K562 (cell line): ENCODE results near the gene SLC4A2. TPM values are rescaled to one million over a fixed set of nuclear protein-coding genes. Genes with fewer than 3 reads are reported as not detected.

ENCODE experiments used
- ATAC-seq: fragments of 200-7000 bp; cut with Tn5 transposase; 3 replicates; pipeline ENCODE4 v1.9.1; 2020; ENCODE audit warnings: moderate library complexity
- BruUV-seq: library from RNA; stranded (reverse); fragments of 400-500 nt; replicated peaks from 2 replicates; lab custom pipeline; 2021; lab: Mats Ljungman, UMichigan
- CTCF ChIA-PET: fragments of 300-600 bp; formaldehyde crosslinking; extraction: SDS; loops from one replicate; lab custom pipeline; 2021; ENCODE audit warnings: low intra/inter-chr PET ratio; lab: Yijun Ruan, JAX
- POLR2A ChIA-PET: fragments of 300-600, 350-650 bp; sonication (Branson Sonifier 250); formaldehyde crosslinking; extraction: SDS; loops from one replicate; lab custom pipeline; 2021; ENCODE audit warnings: antibody characterized with exemption, inconsistent platforms; lab: Yijun Ruan, JAX
- DNase-seq, 4 experiments: peaks; one replicate each; pipeline versions ENCODE4 v3.0.0 to v3.0.0-alpha.2; 2011 to 2018; ENCODE audit warnings: low spot score in 3 of 4, mixed read lengths in 3 of 4; ENCODE audit errors: extremely low read depth in 1 of 4
- FAIRE-seq: peaks from 2 replicates; lab custom pipeline; 2011; peaks lifted over from hg19 to GRCh38; lab: Jason Lieb, UNC
- H2AFZ ChIP-seq: 2 replicates; pipeline ENCODE4 v1.6.0; 2011; ENCODE audit warnings: low read depth, low read length, control low read depth, inconsistent platforms
- H3K27ac ChIP-seq: fragments of 200-600 bp; 3 replicates; pipeline ENCODE4 v1.8.0; 2011; ENCODE audit warnings: low read depth, mild to moderate bottlenecking, control low read depth, inconsistent platforms, low read length, moderate library complexity, mixed read lengths; ENCODE audit errors: extremely low read depth
- H3K27me3 ChIP-seq, 2 experiments: fragments of 300-600 bp in 1 of 2; 2 replicates in 1 of 2; 3 replicates in 1 of 2; pipeline versions ENCODE4 v1.6.0 to v1.8.0; 2011; ENCODE audit warnings: inconsistent platforms in 2 of 2, low read length in 2 of 2, mild to moderate bottlenecking in 1 of 2, mixed read lengths in 1 of 2, moderate library complexity in 1 of 2; ENCODE audit not compliant: control insufficient read depth in 2 of 2, insufficient read depth in 2 of 2
- H3K36me3 ChIP-seq: fragments of 300-600 bp; 3 replicates; pipeline ENCODE4 v1.8.0; 2011; ENCODE audit warnings: mild to moderate bottlenecking, low read length, inconsistent platforms; ENCODE audit not compliant: control insufficient read depth, insufficient read depth
- H3K4me1 ChIP-seq, 2 experiments: fragments of 200-600 bp in 1 of 2; replicated peaks in 1 of 2; 2 replicates in 1 of 2; 3 replicates in 1 of 2; pipeline versions ENCODE4 v1.5.1 to v1.8.0; 2011; ENCODE audit warnings: inconsistent platforms in 2 of 2, low read length in 2 of 2, mild to moderate bottlenecking in 1 of 2, mixed read lengths in 1 of 2, moderate library complexity in 1 of 2; ENCODE audit not compliant: control insufficient read depth in 2 of 2, insufficient read depth in 2 of 2
- H3K4me2 ChIP-seq: 2 replicates; pipeline ENCODE4 v1.6.1; 2011; ENCODE audit warnings: low read length, control low read depth, inconsistent platforms, mixed read lengths; ENCODE audit not compliant: insufficient read depth
- H3K4me3 ChIP-seq: fragments of 200-600 bp; sonication (generic), shearing (Covaris generic); 2 replicates; pipeline ENCODE4 v1.5.1; 2016; ENCODE audit warnings: control low read depth, inconsistent platforms
- H3K79me2 ChIP-seq: fragments of 200-600 bp; 3 replicates; pipeline ENCODE4 v1.8.0; 2011; ENCODE audit warnings: low read length, inconsistent platforms; ENCODE audit not compliant: control insufficient read depth, insufficient read depth
- H3K9ac ChIP-seq, 2 experiments: 2 replicates each; pipeline versions ENCODE4 v1.6.0 to v1.6.1; 2011; ENCODE audit warnings: low read depth in 2 of 2, low read length in 2 of 2, control low read depth in 1 of 2, inconsistent platforms in 1 of 2, mild to moderate bottlenecking in 1 of 2, mixed read lengths in 1 of 2; ENCODE audit not compliant: insufficient read depth in 1 of 2
- H3K9me1 ChIP-seq: one replicate; pipeline ENCODE4 v1.6.0; 2011; ENCODE audit warnings: inconsistent platforms, mild to moderate bottlenecking, low read length, moderate library complexity; ENCODE audit not compliant: control insufficient read depth, insufficient read depth
- H3K9me3 ChIP-seq: replicated peaks from 2 replicates; pipeline ENCODE4 v1.5.1; 2011; ENCODE audit warnings: low read depth, low read length, inconsistent platforms; ENCODE audit not compliant: control insufficient read depth, insufficient read depth
- H4K20me1 ChIP-seq: replicated peaks from 2 replicates; pipeline ENCODE4 v1.6.1; 2011; ENCODE audit warnings: low read length, inconsistent platforms, mixed read lengths; ENCODE audit not compliant: control insufficient read depth, insufficient read depth
- ELF1 ChIP-seq: fragments of 200-800 bp; sonication (Bioruptor generic); IDR thresholded peaks from 2 replicates; pipeline ENCODE4 v1.6.1; 2016; ENCODE audit warnings: missing genetic modification characterization, missing compliant biosample characterization
- ESRRB ChIP-seq: fragments of 250-450 bp; sonication (Bioruptor Pico); IDR thresholded peaks from 2 replicates; pipeline ENCODE4 v1.5.0; 2020; ENCODE audit warnings: mild to moderate bottlenecking, moderate library complexity, borderline replicate concordance
- FOXJ3 ChIP-seq: sonication (generic); formaldehyde crosslinking; IDR thresholded peaks from 2 replicates; pipeline ENCODE4 v1.4.0; 2020; ENCODE audit warnings: mild to moderate bottlenecking, missing genetic modification reagents
- MYC ChIP-seq, 2 experiments: fragments of 250-450 bp in 1 of 2; sonication (Bioruptor Pico) in 1 of 2; IDR thresholded peaks; 2 replicates each; pipeline versions ENCODE4 v1.5.1 to v1.6.1; 2012 to 2021; ENCODE audit warnings: low read depth in 2 of 2, borderline replicate concordance in 1 of 2, improper control_type of control experiment in 1 of 2, low read length in 1 of 2, mild to moderate bottlenecking in 1 of 2, moderate library complexity in 1 of 2
- RAD51 ChIP-seq: fragments of 450-650 bp; IDR thresholded peaks from 2 replicates; pipeline ENCODE4 v1.7.1; 2016; ENCODE audit warnings: low read depth, mild to moderate bottlenecking, borderline replicate concordance
- SAFB ChIP-seq: fragments of 200-400 bp; formaldehyde crosslinking; IDR thresholded peaks from 2 replicates; pipeline ENCODE4 v1.6.1; 2017; ENCODE audit warnings: low read depth, low read length, borderline replicate concordance
- TBP ChIP-seq: optimal IDR thresholded peaks from 2 replicates; pipeline ENCODE3; 2011; ENCODE audit warnings: low read depth, low read length, improper control_type of control experiment
- TRIM25 ChIP-seq: fragments of 450-650 bp; IDR thresholded peaks from 2 replicates; pipeline ENCODE4 v1.7.0; 2016; ENCODE audit warnings: borderline replicate concordance
- ZNF263 ChIP-seq: sonication (generic); formaldehyde crosslinking; IDR thresholded peaks from 2 replicates; pipeline ENCODE4 v1.8.0; 2022; ENCODE audit warnings: mild to moderate bottlenecking, missing genetic modification reagents, borderline replicate concordance
- ZNF586 ChIP-seq: fragments of 450-650 bp; formaldehyde crosslinking; conservative IDR thresholded peaks from 2 replicates; pipeline ENCODE4 v1.4.0; 2020; ENCODE audit warnings: mild to moderate bottlenecking, moderate library complexity
- WGBS: fragments of 100-300 bp; shearing (Covaris generic); methylation state at CpG from one replicate; pipeline ENCODE4 v1.1.6; 2016; ENCODE audit warnings: low coverage, mixed read lengths; ENCODE audit not compliant: insufficient coverage; ENCODE audit errors: missing lambda C conversion rate; 5-methylcytosine and 5-hydroxymethylcytosine counted together
- in situ Hi-C: fragments of 300-500 bp; cut with MboI; formaldehyde crosslinking; loops from 4 replicates; pipeline ENCODE4 v1.15.0; 2018; ENCODE audit warnings: inconsistent platforms, mixed read lengths
- intact Hi-C: fragments of 100-400 bp; cut with micrococcal nuclease; formaldehyde crosslinking; loops from 2 replicates; pipeline ENCODE4 v1.14.2; 2022
- polyA plus RNA-seq, 8 experiments: library from polyadenylated mRNA; depleted of rRNA in 4 of 8; stranded (reverse) in 5 of 8; unstranded in 3 of 8; fragments of >200 nt; fragmentation: Nextera tagmentation in 2 of 8; fragmentation: Illumina TruSeq in 1 of 8; extraction: Ambion mirVana in 2 of 8; extraction: Trizol in 1 of 8; gene quantifications; 2 replicates each; pipeline versions ENCODE4 v1.2.1 to v1.2.3, GENCODE V29; 2011 to 2014; ENCODE audit warnings: inconsistent platforms in 1 of 8, missing spikeins in 1 of 8
- total RNA-seq, 7 experiments: library from RNA; depleted of rRNA in 6 of 7; stranded (reverse); fragments of >200 nt in 6 of 7; fragmentation: Illumina TruSeq in 2 of 7; extraction: Trizol in 2 of 7; gene quantifications; 2 replicates each; pipeline versions ENCODE4 v1.2.1 to v1.2.3, GENCODE V29; 2011 to 2021; ENCODE audit warnings: low replicate concordance in 1 of 7

SLC4A2 gene
- total and polyA plus RNA-seq, 9 of the 15 experiments (the other 6 are each of a cell fraction or from before 2014, with no cell fraction given) = 11.4 to 375 (median 130) TPM

- DNase-seq (no peak), ATAC-seq (no peak)
- CTCF ChIA-PET = no interaction called here
- Histone ChIP-seq H3K4me3 (no peak overlapping the region), H3K27me3 (no peaks in the 10 kb centered on the region), H3K9ac (no peak overlapping the region), H3K79me2 (peaks cover 34% of the 10 kb centered on the region), H3K4me1 (peaks cover 21 to 50% of the 10 kb centered on the region in 2 experiments), H3K27ac (no peak overlapping the region), H4K20me1 (no peaks in the 10 kb centered on the region)
- 89% methylated on average over 4 of the region's 4 CpGs for WGBS
- in situ Hi-C loops = no loop called here
- TF ChIP-seq ESRRB (no peak), FOXJ3 (CRISPR knock-in tag) (no peak), TBP (no peak), ZNF586 (CRISPR knock-in tag) (no peak), SAFB (no peak), RAD51 (no peak), ZNF263 (CRISPR knock-in tag) (no peak), MYC (IDR thresholded peaks at IDR 0.05; ENCODE audit: low read depth, low read length) (no peak), MYC (CRISPR knock-in tag; IDR thresholded peaks at IDR 0.05; ENCODE audit: borderline replicate concordance, low read depth) (no peak), ELF1 (tag) (no peak), TRIM25 (no peak)
- TF ChIP-seq, all 486 proteins: peak for 0
- no peaks in the 10 kb centered on the region for H3K9me1 ChIP-seq
- H3K4me2 ChIP-seq = no peak overlapping the region
- no TSS peak for BruUV-seq
- H3K36me3 ChIP-seq = peaks cover 56% of the 10 kb centered on the region; the same call in 2 of the 3 replicates
- no peaks in the 10 kb centered on the region for H3K9me3 ChIP-seq
- H2AFZ ChIP-seq = no peak overlapping the region
- no peak for FAIRE-seq
- POLR2A ChIA-PET = interaction anchor here (14.3 kb wide), 1 partner anchor 22 kb away, joined by 146 read pairs; no protein-coding TSS in a partner anchor
- intact Hi-C loops = no loop called here
These were observed 28.4 kb upstream of the SLC4A2 start for GRCh38 chr7:151031011-151031410.
